Central memory CD8-positive, alpha-beta T cell (primary cell): ENCODE results near the gene DCTN1.
"Not testable (repeated sequence)": the region's sequence is repeated elsewhere in the genome, so short reads cannot be mapped to it uniquely, and the experiment has no call there.

Source experiments
- ATAC-seq: fragments of 150-1000 bp; cut with Tn5 transposase; replicated peaks from 2 replicates; pipeline ENCODE4 v1.10.0; 2022; ENCODE audit warnings: mild to moderate bottlenecking, moderate FRiP score, moderate number of reproducible peaks; ENCODE audit not compliant: poor library complexity, severe bottlenecking; ENCODE audit errors: extremely low read depth
- DNase-seq, 2 donors: peaks; one replicate each; pipeline ENCODE4 v3.0.0; 2021; ENCODE audit warnings: low spot score in 2 of 2
- H3K27ac Mint-ChIP-seq: one replicate; pipeline ENCODE4 v1.8.0; 2022; ENCODE audit warnings: low read depth, mild to moderate bottlenecking, moderate library complexity, mixed read lengths
- H3K27me3 Mint-ChIP-seq: one replicate; pipeline ENCODE4 v1.8.0; 2022; ENCODE audit warnings: mixed read lengths
- H3K36me3 Mint-ChIP-seq: one replicate; pipeline ENCODE4 v1.8.0; 2022; ENCODE audit warnings: mild to moderate bottlenecking, moderate library complexity, mixed read lengths; ENCODE audit not compliant: insufficient read depth
- H3K4me1 Mint-ChIP-seq: one replicate; pipeline ENCODE4 v1.8.0; 2022; ENCODE audit warnings: mixed read lengths
- H3K4me3 Mint-ChIP-seq: one replicate; pipeline ENCODE4 v1.8.0; 2022; ENCODE audit warnings: mild to moderate bottlenecking, moderate library complexity, mixed read lengths
- H3K9me3 Mint-ChIP-seq: one replicate; pipeline ENCODE4 v1.8.0; 2022; ENCODE audit warnings: mixed read lengths

DCTN1 gene

DNA sequence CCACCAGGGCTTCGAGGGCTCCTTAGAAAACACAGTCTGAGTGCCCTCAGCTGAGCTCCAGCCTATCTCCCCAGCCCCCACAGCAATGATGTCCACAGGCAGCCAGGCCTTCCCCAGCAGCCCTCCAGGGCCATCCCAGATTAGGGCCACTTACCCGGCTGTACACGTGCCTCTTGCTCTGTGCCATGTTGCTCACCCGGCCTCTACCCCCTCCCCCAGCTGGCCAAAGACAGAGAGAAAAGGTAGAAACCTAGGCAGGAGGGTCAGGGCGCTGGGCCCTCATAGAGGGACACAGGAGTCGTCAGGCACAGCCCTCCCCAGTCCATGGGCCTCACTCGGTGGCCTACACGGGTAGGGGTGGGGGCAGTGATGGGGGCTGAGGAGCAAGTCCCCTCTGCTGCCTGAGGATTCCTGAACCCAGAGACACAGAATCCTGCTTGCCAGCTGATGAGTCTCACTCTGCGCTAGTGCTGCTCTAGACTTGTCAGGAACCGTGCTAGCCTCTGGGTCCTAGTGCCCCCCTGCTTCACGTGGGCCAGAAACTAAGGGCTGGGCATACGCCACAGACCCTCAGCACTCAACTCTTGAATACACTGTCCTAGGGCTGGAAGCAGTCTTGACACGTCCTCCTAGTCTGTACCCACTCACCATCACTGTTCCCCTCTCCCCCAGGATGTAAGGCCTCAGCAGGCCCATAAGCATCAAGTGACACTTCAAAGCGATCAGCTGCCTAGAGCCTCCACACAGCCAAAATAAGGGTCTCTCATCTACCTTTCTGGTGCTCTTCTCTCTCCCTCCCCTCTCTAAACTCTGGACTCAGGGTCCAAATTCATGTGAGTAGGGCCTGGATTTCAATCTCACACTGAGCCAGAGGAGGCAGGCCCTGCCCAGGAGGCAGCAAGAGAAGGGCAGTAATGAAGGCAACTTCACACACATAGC, at the start of gene DCTN1:
TSS of gene DCTN1 (minus strand) at position 461 of the 939 bp plus-strand sequence. CDS start at position 187, 274 bp downstream.
- no peaks in the 10 kb centered on the region for H3K9me3 Mint-ChIP-seq
- H3K4me1 Mint-ChIP-seq = peaks cover 55% of the 10 kb centered on the region
- peaks cover 16% of the 10 kb centered on the region for H3K36me3 Mint-ChIP-seq

DNA sequence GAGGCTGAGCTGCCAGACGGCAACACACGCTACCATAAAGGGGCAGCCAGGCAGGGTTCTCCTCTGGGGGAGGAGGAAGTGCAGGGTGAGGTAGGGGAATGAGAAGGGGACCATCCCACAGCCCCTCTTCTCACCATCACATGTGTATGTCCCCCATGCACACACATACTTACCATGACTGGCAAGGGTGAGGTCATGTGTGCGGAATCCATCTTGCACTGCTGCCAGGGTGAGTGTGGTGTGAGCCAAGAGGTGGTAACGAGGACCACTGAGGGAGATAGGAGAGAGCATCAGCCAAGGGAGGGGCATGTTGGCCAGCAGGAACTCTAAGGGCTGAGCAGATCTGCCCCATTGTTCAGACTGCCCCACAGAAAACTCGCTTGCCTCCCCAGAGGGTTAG, 48.6 kb upstream of the DCTN1 start:
- DNase-seq (no peak), ATAC-seq (no peak)
- Mint-ChIP-seq H3K36me3 (peaks cover 3% of the 10 kb centered on the region), H3K4me1 (no peaks in the 10 kb centered on the region), H3K27me3 (no peaks in the 10 kb centered on the region), H3K9me3 (no peaks in the 10 kb centered on the region), H3K27ac (no peak overlapping the region), H3K4me3 (no peak overlapping the region)

More for the DNA sequence above, at the start of gene DCTN1:
- H3K27me3 Mint-ChIP-seq = no peaks in the 10 kb centered on the region
- peak within 1 kb of the TSS; percentile 68 for H3K27ac Mint-ChIP-seq
- DNase-seq (no peak), ATAC-seq (no peak)
- peak within 1 kb of the TSS; percentile 68 for H3K4me3 Mint-ChIP-seq

DNA sequence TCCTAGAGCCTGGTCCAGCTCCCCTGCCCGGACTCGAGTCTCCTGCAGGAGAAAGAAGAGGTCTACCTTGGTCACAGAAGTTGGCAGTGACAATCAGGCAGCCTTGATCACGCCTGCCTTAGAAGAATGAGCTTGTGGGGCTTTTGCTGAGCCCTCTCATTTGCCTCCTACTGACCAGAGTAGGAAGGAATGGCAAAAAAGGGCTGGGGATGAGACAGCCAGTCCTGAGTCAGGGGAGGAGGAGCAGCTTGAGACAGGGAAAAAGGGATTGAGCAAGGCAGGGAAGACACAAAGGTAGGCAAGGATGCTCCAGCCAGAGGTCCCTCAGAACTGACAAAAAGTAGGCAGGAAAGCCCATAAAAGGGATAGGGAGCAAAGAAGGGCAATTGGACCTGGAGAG, 47.4 kb upstream of the DCTN1 start:
- Mint-ChIP-seq H3K36me3 (peaks cover 3% of the 10 kb centered on the region), H3K27ac (no peak overlapping the region), H3K9me3 (no peaks in the 10 kb centered on the region), H3K4me1 (peaks cover 6% of the 10 kb centered on the region), H3K27me3 (no peaks in the 10 kb centered on the region), H3K4me3 (no peak overlapping the region)
- ATAC-seq (no peak), DNase-seq (no peak)

DNA sequence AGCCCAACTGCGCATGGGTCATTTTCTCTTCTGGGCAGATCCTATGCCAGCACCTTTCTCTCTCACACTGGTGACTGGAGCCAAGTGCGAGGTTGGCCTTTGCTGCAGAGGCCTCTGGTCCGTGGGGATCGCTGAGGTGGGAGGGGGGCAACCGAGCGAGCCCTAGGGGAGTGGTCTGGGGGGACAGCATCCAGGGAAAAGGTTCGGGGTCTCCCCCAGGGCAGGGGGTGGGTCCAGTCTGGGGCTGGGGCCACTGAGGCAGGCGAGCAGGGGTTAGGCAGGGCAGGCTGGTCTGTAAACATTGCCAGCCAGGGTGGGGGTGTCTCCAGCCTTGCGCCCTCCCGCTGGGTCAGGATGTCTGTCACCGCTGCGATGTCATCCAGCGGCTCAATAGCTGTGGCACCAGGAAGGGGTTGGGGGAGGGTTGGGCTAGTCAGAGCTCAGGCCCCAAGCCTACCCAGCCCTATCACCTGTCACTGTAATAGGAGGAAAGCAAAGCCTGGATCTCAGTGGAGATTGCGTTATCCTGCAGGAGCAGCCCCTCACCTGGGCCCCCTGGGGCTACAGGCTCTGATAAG, 46.2 kb upstream of the DCTN1 start:
- Mint-ChIP-seq H3K36me3 (peaks cover 9% of the 10 kb centered on the region), H3K9me3 (no peaks in the 10 kb centered on the region), H3K27ac (no peak overlapping the region), H3K4me3 (no peak overlapping the region), H3K27me3 (no peaks in the 10 kb centered on the region), H3K4me1 (peaks cover 16% of the 10 kb centered on the region)
- DNase-seq (no peak), ATAC-seq (no peak)

GRCh38 chr2:74425523-74425922, 45.4 kb upstream of the DCTN1 start:
- Mint-ChIP-seq H3K27ac (no peak overlapping the region), H3K27me3 (no peaks in the 10 kb centered on the region), H3K4me3 (no peak overlapping the region), H3K9me3 (no peaks in the 10 kb centered on the region), H3K4me1 (peaks cover 21% of the 10 kb centered on the region), H3K36me3 (peaks cover 9% of the 10 kb centered on the region)
- DNase-seq (no peak), ATAC-seq (no peak)

GRCh38 chr2:74424995-74425406, 44.9 kb upstream of the DCTN1 start:
- no peaks in the 10 kb centered on the region for H3K9me3 Mint-ChIP-seq
- no peak overlapping the region for H3K4me3 Mint-ChIP-seq
- no peak overlapping the region for H3K27ac Mint-ChIP-seq
- peaks cover 26% of the 10 kb centered on the region for H3K4me1 Mint-ChIP-seq
- H3K27me3 Mint-ChIP-seq = no peaks in the 10 kb centered on the region
- peaks cover 9% of the 10 kb centered on the region for H3K36me3 Mint-ChIP-seq
- DNase-seq (no peak), ATAC-seq (no peak)

- Mint-ChIP-seq H3K4me3 (no peak overlapping the region), H3K27ac (no peak overlapping the region), H3K9me3 (no peaks in the 10 kb centered on the region), H3K4me1 (peaks cover 26% of the 10 kb centered on the region), H3K36me3 (peaks cover 9% of the 10 kb centered on the region), H3K27me3 (no peaks in the 10 kb centered on the region)
- ATAC-seq = no peak
- DNase-seq = no peak
Observed at GRCh38 chr2:74424139-74424992, 44.3 kb upstream of the DCTN1 start.

DNA sequence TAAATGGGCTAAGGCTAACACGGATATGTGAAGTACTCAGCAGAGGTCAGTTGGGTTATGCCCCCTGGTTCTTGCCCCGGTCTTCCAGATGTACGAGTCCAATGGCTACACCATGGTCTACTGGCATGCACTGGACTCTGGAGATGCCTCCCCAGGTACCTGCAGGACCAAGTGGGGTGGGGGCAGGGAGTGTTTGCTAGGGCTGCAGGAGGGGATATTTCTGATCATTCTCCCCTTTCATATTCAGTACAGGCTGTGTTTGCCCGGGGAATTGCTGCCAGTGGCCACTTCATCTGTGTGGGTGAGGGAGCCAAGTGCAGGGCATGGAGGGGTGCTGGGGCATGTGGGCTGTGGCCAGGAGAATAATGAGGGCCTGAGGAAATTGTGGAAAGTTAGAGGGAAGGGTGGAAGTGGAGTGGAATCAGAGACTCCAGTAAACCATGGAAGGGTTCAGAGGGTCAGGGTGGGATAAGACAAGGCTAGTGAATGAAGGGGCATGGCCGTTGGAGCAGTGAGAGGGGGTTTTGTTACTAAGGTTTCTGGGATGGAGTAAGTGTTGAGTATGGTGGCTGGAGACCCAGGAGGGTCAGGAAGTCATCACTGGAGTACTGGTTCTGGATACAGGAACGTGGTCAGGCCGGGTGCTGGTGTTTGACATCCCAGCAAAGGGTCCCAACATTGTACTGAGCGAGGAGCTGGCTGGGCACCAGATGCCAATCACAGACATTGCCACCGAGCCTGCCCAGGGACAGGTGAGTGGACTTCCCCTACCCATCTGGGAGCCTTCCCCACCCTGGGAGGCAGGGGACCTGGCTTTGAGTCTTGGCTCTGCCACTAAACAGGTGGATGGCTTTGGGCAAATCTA, 43.4 kb upstream of the DCTN1 start:
- H3K27ac Mint-ChIP-seq = peak overlapping the region; percentile 100
- H3K4me3 Mint-ChIP-seq = peak overlapping the region; percentile 98
- DNase-seq (no peak), ATAC-seq (no peak)
- H3K4me1 Mint-ChIP-seq = peaks cover 26% of the 10 kb centered on the region
- H3K36me3 Mint-ChIP-seq = peaks cover 8% of the 10 kb centered on the region
- H3K9me3 Mint-ChIP-seq = no peaks in the 10 kb centered on the region
- H3K27me3 Mint-ChIP-seq = no peaks in the 10 kb centered on the region

DNA sequence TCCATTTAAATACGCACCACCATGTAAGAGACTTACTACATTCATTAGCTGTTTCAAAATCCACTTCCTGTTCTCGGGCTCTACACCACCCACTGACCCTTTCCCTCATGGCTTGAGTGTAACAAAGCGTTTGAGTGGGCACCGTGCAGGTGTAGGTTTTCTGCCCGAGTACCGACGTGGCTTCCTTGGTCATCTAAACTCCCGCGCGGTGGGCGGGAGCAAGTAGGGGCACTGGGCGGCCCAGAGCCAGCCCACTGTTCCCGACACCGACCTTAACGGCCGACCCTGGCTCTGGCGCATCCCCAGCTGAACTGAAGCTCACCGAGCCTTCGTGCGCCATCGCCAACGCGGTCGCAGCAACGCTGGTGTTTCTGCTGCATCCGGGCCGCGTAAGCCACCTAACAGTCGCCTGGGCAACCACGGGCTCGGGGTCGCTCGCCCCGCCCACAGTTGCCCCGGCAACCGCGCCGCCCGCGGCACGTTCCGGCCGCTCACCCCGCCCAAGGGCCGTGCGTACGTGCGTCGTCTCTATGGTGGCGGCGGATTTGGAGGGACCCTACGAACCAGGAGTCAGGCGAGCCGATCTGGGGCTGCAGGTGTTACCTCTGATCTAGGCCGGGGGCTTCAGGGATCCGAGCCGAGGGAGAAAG, 41.2 kb upstream of the DCTN1 start, which contains the start of the genes C2orf81 and WDR54:
TSS of gene C2orf81 (minus strand) at position 399 of the 650 bp plus-strand sequence. CDS start at position 340, 59 bp downstream.
TSS of gene WDR54 (plus strand) at position 510 of the 650 bp plus-strand sequence. CDS start 424 bp downstream, outside the sequence.
- Mint-ChIP-seq H3K9me3 (no peaks in the 10 kb centered on the region), H3K4me1 (peaks cover 26% of the 10 kb centered on the region), H3K36me3 (peaks cover 9% of the 10 kb centered on the region), H3K27me3 (no peaks in the 10 kb centered on the region), H3K27ac (peak within 1 kb of the TSS; percentile 100), H3K4me3 (peak within 1 kb of the TSS; percentile 98)
- peak; percentile 92 for DNase-seq
- ATAC-seq = peak; percentile 94

- not testable (repeated sequence) for H3K27me3 Mint-ChIP-seq, H3K36me3 Mint-ChIP-seq, DNase-seq, H3K9me3 Mint-ChIP-seq, ATAC-seq
- Mint-ChIP-seq H3K4me1 (peaks cover 26% of the 10 kb centered on the region), H3K27ac (peak overlapping the region; percentile 100), H3K4me3 (peak overlapping the region; percentile 98)
Observed at GRCh38 chr2:74420443-74421103, 40.5 kb upstream of the DCTN1 start.

GRCh38 chr2:74420006-74420405, 39.9 kb upstream of the DCTN1 start:
- peaks cover 9% of the 10 kb centered on the region for H3K36me3 Mint-ChIP-seq
- H3K27ac Mint-ChIP-seq = peak overlapping the region; percentile 100
- no peak for ATAC-seq
- peak overlapping the region; percentile 10 for H3K4me3 Mint-ChIP-seq
- no peak for DNase-seq
- peaks cover 26% of the 10 kb centered on the region for H3K4me1 Mint-ChIP-seq
- no peaks in the 10 kb centered on the region for H3K9me3 Mint-ChIP-seq
- no peaks in the 10 kb centered on the region for H3K27me3 Mint-ChIP-seq
